PC-3 (cell line): Measurements from ENCODE around the gene NRDC.

Experiments used
- EZH2 ChIP-seq: fragments of 300-600 bp; sonication (generic); IDR thresholded peaks from one replicate; pipeline ENCODE4 v1.6.1; 2017; ENCODE audit warnings: antibody characterized with exemption, mild to moderate bottlenecking, low read length; ENCODE audit not compliant: unreplicated experiment
- TF ChIP-seq, protein P1 (sequence below): fragments of 300-600 bp; sonication (generic); conservative IDR thresholded peaks from 2 replicates; pipeline ENCODE4 v1.5.1; 2017; ENCODE audit warnings: antibody characterized with exemption, low read depth, mild to moderate bottlenecking, low read length

DNA sequence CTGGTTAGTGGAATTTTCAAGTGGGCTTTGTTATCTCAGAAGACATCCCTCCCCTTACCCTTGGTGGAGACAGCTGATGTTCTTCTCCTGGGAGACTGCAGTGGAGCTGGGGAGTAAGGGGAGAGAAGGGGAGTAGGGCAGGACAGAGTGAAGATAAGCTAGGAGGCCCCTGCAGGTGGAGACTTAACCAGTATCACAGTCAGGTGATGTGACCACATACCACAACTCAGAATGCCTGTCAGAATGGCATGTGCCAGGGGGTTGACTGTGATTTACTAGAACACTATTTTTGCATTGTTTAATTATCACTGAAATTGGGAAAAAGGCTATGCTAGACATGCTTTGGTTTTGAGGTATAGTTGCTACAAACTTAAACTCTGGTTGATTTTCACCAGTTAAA lies 124.6 kb downstream of the NRDC start:
- TF ChIP-seq, protein P1, sequence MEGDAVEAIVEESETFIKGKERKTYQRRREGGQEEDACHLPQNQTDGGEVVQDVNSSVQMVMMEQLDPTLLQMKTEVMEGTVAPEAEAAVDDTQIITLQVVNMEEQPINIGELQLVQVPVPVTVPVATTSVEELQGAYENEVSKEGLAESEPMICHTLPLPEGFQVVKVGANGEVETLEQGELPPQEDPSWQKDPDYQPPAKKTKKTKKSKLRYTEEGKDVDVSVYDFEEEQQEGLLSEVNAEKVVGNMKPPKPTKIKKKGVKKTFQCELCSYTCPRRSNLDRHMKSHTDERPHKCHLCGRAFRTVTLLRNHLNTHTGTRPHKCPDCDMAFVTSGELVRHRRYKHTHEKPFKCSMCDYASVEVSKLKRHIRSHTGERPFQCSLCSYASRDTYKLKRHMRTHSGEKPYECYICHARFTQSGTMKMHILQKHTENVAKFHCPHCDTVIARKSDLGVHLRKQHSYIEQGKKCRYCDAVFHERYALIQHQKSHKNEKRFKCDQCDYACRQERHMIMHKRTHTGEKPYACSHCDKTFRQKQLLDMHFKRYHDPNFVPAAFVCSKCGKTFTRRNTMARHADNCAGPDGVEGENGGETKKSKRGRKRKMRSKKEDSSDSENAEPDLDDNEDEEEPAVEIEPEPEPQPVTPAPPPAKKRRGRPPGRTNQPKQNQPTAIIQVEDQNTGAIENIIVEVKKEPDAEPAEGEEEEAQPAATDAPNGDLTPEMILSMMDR, result no peak
- no peak for TF ChIP-seq EZH2
